ENCODE measurements around the gene SHKBP1.
"Not testable (repeated sequence)": the region's sequence is repeated elsewhere in the genome, so short reads cannot be mapped to it uniquely, and the experiment has no call there.

Gene SHKBP1

GRCh38 chr19:40621966-40622772 is 45.5 kb downstream of the SHKBP1 start:
- Mint-ChIP-seq H3K9me3 (no peaks in the 10 kb centered on the region), H3K27ac (peak overlapping the region; percentile 19), H3K36me3 (ENCODE audit: low read depth) (peaks cover 67% of the 10 kb centered on the region), H3K27me3 (ENCODE audit: low read depth, poor library complexity) (no peaks in the 10 kb centered on the region), H3K4me1 (peaks cover 40% of the 10 kb centered on the region), H3K4me3 (no peak overlapping the region)
- no peak for TF ChIP-seq CTCF (IDR thresholded peaks at IDR 0.05)
- DNase-seq: no peak

GRCh38 chr19:40622773-40623075 is 46.1 kb downstream of the SHKBP1 start:
- peaks cover 40% of the 10 kb centered on the region for H3K4me1 Mint-ChIP-seq
- H3K27me3 Mint-ChIP-seq (ENCODE audit: low read depth, poor library complexity): no peaks in the 10 kb centered on the region
- no peak overlapping the region for H3K27ac Mint-ChIP-seq
- no peak overlapping the region for H3K4me3 Mint-ChIP-seq
- H3K9me3 Mint-ChIP-seq: no peaks in the 10 kb centered on the region
- H3K36me3 Mint-ChIP-seq (ENCODE audit: low read depth): peaks cover 70% of the 10 kb centered on the region
- no peak for DNase-seq
- TF ChIP-seq CTCF (IDR thresholded peaks at IDR 0.05): no peak

- peak; percentile 87 for DNase-seq
- TF ChIP-seq CTCF (IDR thresholded peaks at IDR 0.05): no peak
Observed at GRCh38 chr19:40623403-40624251, 47.0 kb downstream of the SHKBP1 start.

GRCh38 chr19:40624369-40625153 is 47.9 kb downstream of the SHKBP1 start:
- Mint-ChIP-seq H3K36me3 (ENCODE audit: low read depth) (peaks cover 60% of the 10 kb centered on the region), H3K4me1 (peaks cover 40% of the 10 kb centered on the region)
- not testable (repeated sequence) for H3K9me3 Mint-ChIP-seq; DNase-seq; H3K27me3 Mint-ChIP-seq (ENCODE audit: low read depth, poor library complexity); H3K27ac Mint-ChIP-seq; H3K4me3 Mint-ChIP-seq

More at GRCh38 chr19:40623403-40624251, 47.0 kb downstream of the SHKBP1 start:
- Mint-ChIP-seq H3K27me3 (ENCODE audit: low read depth, poor library complexity) (no peaks in the 10 kb centered on the region), H3K27ac (no peak overlapping the region), H3K4me3 (peak overlapping the region; percentile 13), H3K36me3 (ENCODE audit: low read depth) (peaks cover 68% of the 10 kb centered on the region), H3K9me3 (no peaks in the 10 kb centered on the region), H3K4me1 (peaks cover 40% of the 10 kb centered on the region)

- H3K4me1 Mint-ChIP-seq: peaks cover 42% of the 10 kb centered on the region
- H3K9me3 Mint-ChIP-seq: no peaks in the 10 kb centered on the region
- TF ChIP-seq CTCF (IDR thresholded peaks at IDR 0.05): no peak
- H3K27me3 Mint-ChIP-seq (ENCODE audit: low read depth, poor library complexity): no peaks in the 10 kb centered on the region
- peaks cover 60% of the 10 kb centered on the region for H3K36me3 Mint-ChIP-seq (ENCODE audit: low read depth)
- no peak for DNase-seq
- H3K4me3 Mint-ChIP-seq: no peak overlapping the region
- H3K27ac Mint-ChIP-seq: no peak overlapping the region
Observed at GRCh38 chr19:40625406-40626120, 48.9 kb downstream of the SHKBP1 start.
